OCI-LY3 (cell line): ENCODE results near the gene ADARB2.

Experiments used
- H2AFZ ChIP-seq: fragments of 200-600, 300-600 bp; shearing (Covaris generic); 2 replicates; pipeline ENCODE4 v1.6.0; 2014; ENCODE audit warnings: antibody characterized with exemption, low read depth, low read length
- H3K27ac ChIP-seq: fragments of 200-600, 300-600 bp; sonication (generic); 2 replicates; pipeline ENCODE4 v1.5.1; 2014; ENCODE audit warnings: mild to moderate bottlenecking, low read length, moderate library complexity, mixed read lengths
- H3K27me3 ChIP-seq: fragments of 200-600, 300-600 bp; sonication (generic); 2 replicates; pipeline ENCODE4 v1.6.1; 2014; ENCODE audit warnings: low read depth, low read length, mixed read lengths
- H3K36me3 ChIP-seq: fragments of 200-600, 300-600 bp; sonication (generic); replicated peaks from 2 replicates; pipeline ENCODE3; 2014; ENCODE audit warnings: low read depth, low read length, mixed read lengths
- H3K4me1 ChIP-seq: fragments of 300-600, 200-600 bp; sonication (generic); 2 replicates; pipeline ENCODE4 v1.6.1; 2014; ENCODE audit warnings: low read length, mixed read lengths
- H3K4me2 ChIP-seq: fragments of 200-600, 300-600 bp; sonication (generic); 2 replicates; pipeline ENCODE4 v1.6.1; 2014; ENCODE audit warnings: low read length, mixed read lengths
- H3K4me3 ChIP-seq: fragments of 300-600, 200-600 bp; sonication (generic); 2 replicates; pipeline ENCODE4 v1.5.1; 2014; ENCODE audit warnings: antibody characterized with exemption, mild to moderate bottlenecking, low read length, moderate library complexity
- H3K79me2 ChIP-seq: fragments of 300-600, 200-600 bp; shearing (Covaris generic); 2 replicates; pipeline ENCODE4 v1.6.1; 2014; ENCODE audit warnings: mild to moderate bottlenecking, low read length, mixed read lengths
- H3K9ac ChIP-seq: fragments of 300-600, 200-600 bp; shearing (Covaris generic); 2 replicates; pipeline ENCODE4 v1.6.0; 2014; ENCODE audit warnings: mild to moderate bottlenecking, low read length, moderate library complexity
- H3K9me3 ChIP-seq: fragments of 200-600, 300-600 bp; shearing (Covaris generic); 2 replicates; pipeline ENCODE4 v1.6.1; 2014; ENCODE audit warnings: low read length, mixed read lengths; ENCODE audit not compliant: insufficient read depth
- H4K20me1 ChIP-seq: fragments of 200-600, 300-600 bp; sonication (generic); 2 replicates; pipeline ENCODE4 v1.6.1; 2016; ENCODE audit warnings: low read length, mixed read lengths; ENCODE audit not compliant: insufficient read depth
- CTCF ChIP-seq: fragments of 200-600, 300-600 bp; sonication (generic); IDR thresholded peaks from 2 replicates; pipeline ENCODE4 v1.5.1; 2014; ENCODE audit warnings: antibody characterized with exemption, low read length, low read depth
- EZH2phosphoT487 ChIP-seq: fragments of 200-600 bp; shearing (Covaris generic); IDR thresholded peaks from 2 replicates; pipeline ENCODE4 v1.6.1; 2018; ENCODE audit warnings: antibody characterized with exemption, mixed run types, low read depth

The ADARB2 gene

GRCh38 chr10:1410469-1411395 lies 326.6 kb downstream of the ADARB2 start:
- Histone ChIP-seq H3K9ac (no peak overlapping the region), H3K4me3 (no peak overlapping the region), H3K4me1 (no peaks in the 10 kb centered on the region), H2AFZ (no peak overlapping the region), H4K20me1 (no peaks in the 10 kb centered on the region), H3K27ac (no peak overlapping the region), H3K79me2 (no peaks in the 10 kb centered on the region), H3K36me3 (no peaks in the 10 kb centered on the region), H3K4me2 (no peak overlapping the region), H3K27me3 (no peaks in the 10 kb centered on the region), H3K9me3 (no peaks in the 10 kb centered on the region)
- TF ChIP-seq EZH2phosphoT487: no peak

- TF ChIP-seq CTCF (no peak), EZH2phosphoT487 (no peak)
- Histone ChIP-seq H4K20me1 (no peaks in the 10 kb centered on the region), H3K9me3 (no peaks in the 10 kb centered on the region), H3K4me1 (no peaks in the 10 kb centered on the region), H3K79me2 (no peaks in the 10 kb centered on the region), H3K36me3 (no peaks in the 10 kb centered on the region), H2AFZ (no peak overlapping the region), H3K4me3 (no peak overlapping the region), H3K27me3 (no peaks in the 10 kb centered on the region), H3K27ac (no peak overlapping the region), H3K4me2 (no peak overlapping the region), H3K9ac (no peak overlapping the region)
Observed at GRCh38 chr10:1410032-1410431, 327.3 kb downstream of the ADARB2 start.

GRCh38 chr10:1409392-1409791 lies 327.9 kb downstream of the ADARB2 start:
- H3K27me3 ChIP-seq: no peaks in the 10 kb centered on the region
- H2AFZ ChIP-seq: no peak overlapping the region
- no peak overlapping the region for H3K9ac ChIP-seq
- no peaks in the 10 kb centered on the region for H3K36me3 ChIP-seq
- no peaks in the 10 kb centered on the region for H4K20me1 ChIP-seq
- no peaks in the 10 kb centered on the region for H3K4me1 ChIP-seq
- H3K27ac ChIP-seq: no peak overlapping the region
- no peak overlapping the region for H3K4me2 ChIP-seq
- TF ChIP-seq CTCF (no peak), EZH2phosphoT487 (no peak)
- no peak overlapping the region for H3K4me3 ChIP-seq
- no peaks in the 10 kb centered on the region for H3K9me3 ChIP-seq
- H3K79me2 ChIP-seq: no peaks in the 10 kb centered on the region

- no peaks in the 10 kb centered on the region for H3K79me2 ChIP-seq
- no peak overlapping the region for H3K4me2 ChIP-seq
- no peaks in the 10 kb centered on the region for H3K36me3 ChIP-seq
- no peak overlapping the region for H3K4me3 ChIP-seq
- no peaks in the 10 kb centered on the region for H3K4me1 ChIP-seq
- no peak overlapping the region for H3K9ac ChIP-seq
- H4K20me1 ChIP-seq: no peaks in the 10 kb centered on the region
- no peak for TF ChIP-seq CTCF
- TF ChIP-seq EZH2phosphoT487: no peak
- H3K27me3 ChIP-seq: no peaks in the 10 kb centered on the region
- no peak overlapping the region for H3K27ac ChIP-seq
- H3K9me3 ChIP-seq: no peaks in the 10 kb centered on the region
- no peak overlapping the region for H2AFZ ChIP-seq
Observed at GRCh38 chr10:1408651-1409367, 328.5 kb downstream of the ADARB2 start.
